ENCODE data around the gene GRHL3.

The GRHL3 gene

DNA sequence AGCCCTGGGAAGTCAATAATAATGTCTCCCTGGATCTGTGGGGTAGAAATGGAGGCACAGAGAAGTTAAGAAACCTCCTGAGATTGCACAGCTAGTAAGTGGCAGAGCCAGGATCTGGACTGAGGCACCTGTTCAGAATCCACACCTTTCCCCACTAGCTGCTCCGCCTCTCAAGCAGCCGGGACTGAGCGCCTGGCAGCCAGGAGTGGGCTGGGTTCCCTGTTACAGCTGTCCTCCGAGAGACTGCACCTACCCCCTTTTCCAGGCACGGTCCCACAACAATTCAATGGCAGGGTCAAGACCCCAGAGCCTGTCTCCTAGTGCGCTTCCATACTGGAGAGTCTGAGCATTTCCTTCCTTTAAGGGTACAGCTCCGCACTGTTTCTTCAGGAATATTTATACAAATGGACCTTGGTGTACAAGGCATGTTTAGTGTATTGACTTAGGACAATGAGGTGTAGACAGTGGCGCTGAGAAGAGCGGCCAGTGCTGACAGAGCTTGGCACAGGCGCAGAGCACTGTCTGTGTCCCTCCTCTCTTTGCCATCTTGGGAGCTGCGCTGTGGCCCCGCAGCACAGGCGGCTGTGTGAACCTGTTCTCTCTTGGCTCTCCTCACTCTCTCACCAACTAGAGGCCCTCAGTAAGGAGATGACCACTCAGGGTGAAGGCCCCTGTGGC lies 24.4 kb downstream of the GRHL3 start:
- DNase-seq (ENCODE audit: low spot score) (no peak), FAIRE-seq (no peak)

DNA sequence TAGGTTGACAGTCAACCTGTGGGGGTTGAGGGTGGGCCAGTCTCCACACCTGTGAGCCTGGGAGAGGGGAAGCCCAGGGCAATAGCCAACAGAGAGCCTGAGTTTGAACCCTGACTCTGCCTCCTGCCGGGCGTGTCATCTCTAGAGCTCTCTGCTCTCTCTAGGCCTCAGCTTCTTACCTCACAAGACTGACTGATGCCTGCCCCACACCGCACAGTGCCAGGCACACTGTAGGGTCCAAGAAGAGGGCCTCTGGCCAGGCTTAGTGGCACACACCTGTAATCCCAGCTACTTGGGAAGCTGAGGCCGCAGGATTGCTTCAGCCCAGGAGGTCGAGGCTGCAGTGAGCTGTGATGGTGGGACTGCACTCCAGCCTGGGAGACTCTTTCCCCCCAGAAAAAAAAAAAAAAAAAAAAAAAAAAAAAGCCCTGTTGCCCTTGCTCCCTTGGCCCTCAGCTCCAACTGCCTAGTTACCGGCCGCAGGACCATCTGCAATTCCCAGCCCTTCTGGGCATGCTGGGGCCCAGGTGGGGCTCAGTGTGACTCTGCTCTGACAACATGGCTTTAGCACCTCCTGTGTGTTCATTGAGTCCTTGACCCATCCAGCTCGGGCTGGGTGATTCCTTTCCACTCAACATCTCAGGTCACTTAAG lies 25.1 kb downstream of the GRHL3 start:
- FAIRE-seq, result no peak

DNA sequence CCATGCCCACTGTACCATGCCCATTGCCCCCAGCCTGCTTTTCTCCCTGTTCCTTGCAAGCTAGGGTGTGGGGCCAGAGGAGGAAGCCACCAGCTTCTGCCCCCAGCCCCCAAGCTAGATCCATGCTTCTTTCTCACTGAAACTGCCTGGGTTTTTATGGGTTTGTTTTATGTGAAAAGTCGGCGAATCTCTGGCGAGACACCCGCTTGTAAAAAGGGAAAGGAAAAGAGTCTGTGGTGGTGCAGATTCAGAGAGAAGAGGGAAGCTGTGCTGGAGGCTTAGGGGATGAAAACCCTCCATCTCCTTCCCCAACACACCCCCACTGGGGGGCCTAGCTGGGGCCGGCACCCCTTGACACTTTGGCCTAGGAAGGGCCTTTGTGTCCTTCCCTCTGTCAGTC lies 26.2 kb downstream of the GRHL3 start:
- no peak for DNase-seq (ENCODE audit: low spot score)
- no peak for FAIRE-seq

More for the DNA sequence above, 25.1 kb downstream of the GRHL3 start:
- no peak for DNase-seq (ENCODE audit: low spot score)

DNA sequence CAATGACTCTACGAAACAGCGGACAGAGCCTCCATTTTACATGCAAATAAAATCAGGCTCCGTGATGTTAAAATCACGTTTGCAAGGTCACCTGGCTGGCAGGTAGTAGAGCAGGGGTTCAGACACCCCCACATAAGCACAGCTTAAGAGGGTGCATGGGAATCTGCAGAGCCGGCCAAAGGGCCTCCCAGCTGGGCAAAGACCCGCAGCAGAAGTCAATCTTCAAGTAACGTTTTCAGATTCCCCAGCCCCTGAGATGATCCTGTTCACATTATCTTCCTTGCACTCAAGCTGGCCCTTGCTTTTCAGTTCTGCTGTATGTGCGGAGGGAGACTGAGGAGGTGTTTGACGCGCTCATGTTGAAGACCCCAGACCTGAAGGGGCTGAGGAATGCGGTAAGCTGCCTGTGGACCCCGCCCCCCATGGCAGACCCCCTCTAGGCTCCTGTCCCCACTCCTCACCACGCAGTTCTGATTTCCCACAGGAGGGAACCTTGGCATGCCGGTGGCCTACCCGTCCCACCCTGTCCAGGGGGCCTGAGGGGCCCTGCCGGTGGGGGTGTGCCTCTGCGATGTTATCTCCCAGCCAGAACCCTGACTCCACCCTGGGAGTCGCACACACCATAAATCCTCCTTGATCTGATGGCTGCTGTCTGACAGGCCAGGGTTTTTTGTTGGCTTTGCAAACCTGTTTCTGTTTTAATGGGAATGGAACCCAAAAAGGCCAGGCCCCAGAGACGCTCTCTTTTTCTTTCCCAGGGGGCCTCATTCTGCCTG lies 28.2 kb downstream of the GRHL3 start:
- FAIRE-seq (no peak), DNase-seq (ENCODE audit: low spot score) (no peak)

DNA sequence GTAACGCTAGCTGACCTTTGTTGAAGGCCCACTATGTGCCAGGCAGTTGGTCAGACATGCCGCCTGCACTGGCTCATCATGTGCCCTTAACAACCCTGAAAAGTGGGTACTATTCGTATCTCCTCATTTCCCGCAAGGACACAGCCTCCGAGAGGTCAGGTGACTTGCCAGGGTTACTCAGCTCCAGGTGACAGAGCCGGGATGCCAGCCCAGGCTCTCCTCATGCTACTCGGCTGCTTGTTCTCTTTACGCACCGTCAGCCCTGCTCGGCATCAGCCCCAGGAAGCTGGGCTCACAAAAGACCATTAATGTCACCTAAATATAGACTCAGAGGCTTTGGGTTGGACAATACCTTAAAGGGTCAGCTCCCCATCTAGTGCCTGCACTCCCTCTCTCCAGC lies 29.0 kb downstream of the GRHL3 start:
- DNase-seq (ENCODE audit: low spot score) (no peak), FAIRE-seq (no peak)

DNA sequence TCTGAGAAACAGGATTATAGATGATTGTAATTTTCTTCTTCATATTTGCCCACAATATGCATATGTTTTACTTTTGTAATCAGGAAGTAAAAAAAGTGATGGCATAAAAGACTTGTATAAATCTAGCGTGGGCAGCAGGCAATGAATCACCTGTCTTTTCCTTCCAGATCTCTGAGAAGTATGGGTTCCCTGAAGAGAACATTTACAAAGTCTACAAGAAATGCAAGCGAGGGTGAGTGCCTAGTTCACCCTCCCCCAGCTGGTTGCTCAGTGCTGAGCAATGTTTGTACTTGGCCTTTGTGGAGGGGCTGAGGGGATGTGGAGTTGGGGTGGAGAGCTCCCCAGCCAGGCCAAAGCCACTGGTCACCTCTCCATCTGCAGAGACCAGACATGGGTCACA lies 30.7 kb downstream of the GRHL3 start:
- FAIRE-seq, result peak; percentile 13
- no peak for DNase-seq (ENCODE audit: low spot score)

DNA sequence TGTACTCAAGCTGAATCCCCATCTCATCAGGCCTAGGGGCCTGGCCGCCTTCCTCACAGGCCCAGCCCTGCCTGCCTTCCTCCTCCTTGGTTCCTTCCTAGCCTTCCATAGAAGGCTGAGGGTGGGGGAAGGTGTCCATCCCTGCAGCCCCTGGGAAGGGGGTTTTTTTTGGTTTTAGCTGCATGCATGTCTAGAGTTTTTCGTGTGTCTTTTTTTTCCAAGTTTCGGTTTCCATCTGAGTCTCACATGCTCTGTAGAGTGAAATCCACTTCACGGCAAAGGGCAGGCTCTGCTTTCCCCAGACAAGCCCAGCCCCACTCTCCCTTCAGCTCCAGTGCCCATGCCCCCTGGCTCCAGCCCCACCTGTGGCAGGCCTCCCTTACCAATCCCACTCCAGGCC lies 32.1 kb downstream of the GRHL3 start:
- no peak for DNase-seq (ENCODE audit: low spot score)
- no peak for FAIRE-seq

DNA sequence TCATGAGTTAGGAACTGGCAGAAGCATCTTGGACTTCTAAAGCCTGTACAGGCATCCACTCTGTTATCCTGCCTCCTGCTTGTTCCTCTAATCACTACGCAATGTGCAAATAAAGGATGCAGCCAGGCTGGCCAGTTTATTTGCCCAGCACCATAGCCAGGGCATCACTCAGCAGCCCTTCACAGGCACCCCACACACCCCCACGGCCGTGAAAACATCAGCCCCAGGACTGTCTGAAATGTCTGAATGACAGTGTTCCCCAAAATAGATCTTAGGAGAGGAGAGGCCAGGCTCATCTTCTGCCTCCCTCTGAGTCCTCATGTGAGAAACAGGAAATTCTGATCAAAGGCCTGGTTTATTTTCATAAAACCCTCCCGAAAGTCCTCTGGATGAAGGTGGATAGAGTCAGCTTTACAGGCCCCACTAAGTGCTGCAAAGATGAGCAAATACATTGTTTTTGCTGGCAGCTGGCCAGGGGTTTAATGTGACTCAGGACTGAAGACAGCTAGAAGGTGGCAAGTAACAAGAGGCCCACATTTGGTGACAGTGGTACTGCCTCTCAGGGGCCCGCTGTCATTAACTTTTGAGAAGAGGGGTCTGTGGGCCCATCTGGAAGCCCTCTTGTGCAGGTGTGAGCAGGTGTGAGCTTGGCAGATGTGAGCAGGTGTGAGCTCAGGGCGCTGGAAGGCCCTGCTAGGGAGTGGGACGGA lies 32.9 kb downstream of the GRHL3 start:
- DNase-seq (ENCODE audit: low spot score) (peak; percentile 38), FAIRE-seq (no peak)

DNA sequence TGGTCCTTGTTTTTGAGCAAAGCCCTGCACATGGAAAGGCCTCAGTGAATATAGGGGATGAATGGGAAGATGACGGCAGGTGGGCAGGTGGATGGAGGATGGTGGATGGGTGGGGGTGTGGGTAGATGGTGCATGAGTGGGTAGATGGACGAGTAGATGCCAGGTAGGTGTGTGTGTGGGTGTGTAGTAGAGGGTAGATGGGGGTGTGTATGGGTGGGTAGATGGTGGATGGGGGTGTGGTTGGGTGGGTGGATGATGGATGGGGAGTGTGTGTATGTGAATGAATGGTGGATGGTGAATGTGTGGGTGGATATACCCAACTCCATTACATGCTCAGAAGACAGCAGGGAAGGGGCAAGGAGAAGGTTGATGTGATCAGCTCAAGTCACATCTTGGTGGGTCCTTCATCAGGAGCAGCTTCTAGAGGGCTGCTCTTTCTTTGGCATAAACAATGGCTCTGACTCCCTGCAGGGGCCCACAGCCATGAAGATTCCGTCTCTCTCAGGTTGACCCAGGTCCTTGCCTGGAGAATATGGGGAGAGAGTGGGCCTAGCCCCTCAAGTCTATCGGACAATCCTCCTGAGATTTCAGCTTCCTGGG lies 34.2 kb downstream of the GRHL3 start:
- FAIRE-seq (peak; percentile 52), DNase-seq (ENCODE audit: low spot score) (no peak)

DNA sequence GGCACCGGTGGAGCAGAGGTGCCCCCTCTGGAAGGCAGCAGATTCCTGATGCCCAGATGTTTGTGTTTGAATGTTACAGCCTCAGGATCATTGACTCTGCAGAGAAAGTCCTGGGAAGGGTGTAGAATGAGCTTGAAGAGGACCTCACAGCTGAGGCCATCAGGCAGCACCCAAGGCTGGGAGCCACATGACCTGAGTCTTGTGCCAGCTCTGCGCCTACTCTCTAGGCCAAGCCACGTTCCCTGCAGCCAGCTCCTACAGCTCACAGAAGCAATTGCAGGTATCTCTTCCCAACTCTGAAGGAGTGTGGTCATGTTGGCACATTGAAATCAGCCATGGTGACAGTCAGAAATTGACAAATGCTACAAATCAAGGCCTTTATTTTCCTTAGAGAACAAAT lies 36.3 kb downstream of the GRHL3 start:
- FAIRE-seq (no peak), DNase-seq (ENCODE audit: low spot score) (no peak)

DNA sequence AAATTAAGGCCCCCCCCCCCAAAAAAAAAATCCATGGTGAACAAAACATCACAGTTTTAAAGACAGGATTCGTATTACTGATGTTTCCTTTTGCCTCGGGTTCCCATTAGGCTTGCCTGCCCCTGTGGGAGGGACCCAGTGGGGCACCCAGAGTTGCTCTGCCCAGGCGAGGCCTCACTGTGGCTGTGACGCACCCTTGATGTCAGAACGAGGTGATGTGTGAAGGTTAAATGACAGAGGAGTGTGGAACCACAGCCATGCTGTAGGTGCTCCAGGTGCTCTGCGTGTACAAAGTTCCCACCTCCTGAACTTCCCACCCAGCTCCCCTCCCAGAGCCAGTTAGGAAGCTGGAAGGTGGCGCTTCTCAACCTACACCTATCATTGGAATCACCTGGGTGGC lies 37.9 kb downstream of the GRHL3 start:
- no peak for FAIRE-seq
- DNase-seq (ENCODE audit: low spot score), result no peak

DNA sequence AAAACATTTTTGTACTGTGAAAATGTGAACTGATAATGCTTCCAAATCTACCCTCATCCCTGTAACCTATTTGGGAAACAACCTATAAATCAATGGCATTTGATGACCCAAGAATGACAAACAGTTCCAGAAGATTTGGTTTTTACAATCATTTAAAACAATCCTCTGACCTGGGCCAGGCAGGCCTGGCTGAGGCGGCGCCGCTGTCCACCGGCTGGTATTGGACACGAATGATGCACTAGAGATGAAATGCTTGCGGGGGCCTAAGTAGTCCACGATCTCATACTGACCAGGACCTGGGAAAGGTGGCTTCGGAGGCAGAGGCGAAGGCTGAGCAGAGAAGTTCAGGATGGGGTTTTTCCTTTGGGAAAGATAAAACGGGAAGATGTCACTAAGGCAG lies 41.5 kb downstream of the GRHL3 start:
- DNase-seq (ENCODE audit: low spot score) (no peak), FAIRE-seq (no peak)

DNA sequence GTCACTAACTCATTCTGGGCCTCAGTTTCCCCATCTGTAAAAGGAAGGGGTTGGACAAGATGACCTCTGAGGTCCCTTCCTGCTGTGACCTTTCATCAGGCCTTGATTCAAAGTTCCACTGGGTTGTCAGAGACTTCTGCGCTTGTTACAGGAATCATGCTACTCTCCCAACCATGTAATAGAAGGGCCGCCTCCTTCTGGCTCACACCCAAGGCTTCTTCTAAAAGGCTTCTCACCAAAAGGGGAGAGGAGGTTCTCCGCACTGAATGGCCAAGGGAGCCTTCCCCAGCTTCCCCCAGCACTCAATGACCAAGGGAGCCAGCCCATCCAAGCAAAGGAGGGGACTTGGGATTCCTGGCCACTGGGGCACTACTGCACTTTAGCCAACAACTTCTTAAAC lies 42.7 kb downstream of the GRHL3 start:
- no peak for DNase-seq (ENCODE audit: low spot score)
- no peak for FAIRE-seq

DNA sequence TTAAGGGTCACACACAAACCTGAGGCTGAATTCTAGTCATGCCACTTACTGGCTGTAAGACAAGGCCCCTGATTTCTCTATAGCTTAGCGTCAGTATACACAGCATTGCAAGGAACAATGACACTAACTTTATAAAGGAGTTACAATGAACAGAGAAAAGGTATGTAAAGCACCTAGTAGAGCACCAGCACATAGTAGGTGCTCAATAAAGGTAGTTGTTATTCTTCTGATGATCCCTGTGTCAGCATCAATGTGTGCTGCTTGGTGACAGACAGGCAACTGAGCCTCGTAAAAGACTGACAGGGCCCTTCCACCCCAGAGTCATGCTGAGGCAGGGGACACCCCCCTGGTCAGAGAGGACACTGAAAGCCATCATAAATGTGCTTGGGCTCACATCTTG lies 43.2 kb downstream of the GRHL3 start:
- DNase-seq (ENCODE audit: low spot score) (no peak), FAIRE-seq (no peak)

DNA sequence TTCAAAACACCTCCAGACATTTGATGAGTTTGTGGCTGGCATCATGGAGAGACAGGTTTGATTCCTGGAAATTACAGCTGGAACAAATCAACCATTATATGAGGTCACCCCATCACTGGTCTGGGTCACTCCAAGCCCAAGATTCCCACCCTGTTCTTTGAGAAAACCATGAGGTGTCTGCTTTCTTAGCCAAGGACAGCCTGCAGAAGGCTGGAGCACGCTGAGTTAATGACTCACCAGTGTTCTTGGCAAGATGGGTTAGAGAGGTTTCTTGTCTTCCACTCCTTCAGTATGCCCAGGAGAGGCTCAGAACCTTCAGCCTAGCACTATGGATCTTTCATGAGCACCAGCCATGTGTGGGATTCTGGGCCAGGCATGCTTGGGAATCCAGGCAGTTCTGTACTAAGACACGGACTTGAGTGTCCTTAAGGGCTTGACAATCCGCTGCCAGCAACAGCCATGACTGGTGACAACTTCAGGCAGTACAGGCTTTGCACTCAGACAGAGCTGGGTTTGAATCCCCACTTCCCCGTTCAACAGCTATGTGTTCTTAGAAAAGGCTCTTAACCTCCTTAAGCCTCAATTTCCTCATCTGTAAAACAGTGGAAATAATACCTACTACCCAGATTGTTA lies 43.9 kb downstream of the GRHL3 start:
- DNase-seq (ENCODE audit: low spot score), result peak; percentile 40
- no peak for FAIRE-seq

DNA sequence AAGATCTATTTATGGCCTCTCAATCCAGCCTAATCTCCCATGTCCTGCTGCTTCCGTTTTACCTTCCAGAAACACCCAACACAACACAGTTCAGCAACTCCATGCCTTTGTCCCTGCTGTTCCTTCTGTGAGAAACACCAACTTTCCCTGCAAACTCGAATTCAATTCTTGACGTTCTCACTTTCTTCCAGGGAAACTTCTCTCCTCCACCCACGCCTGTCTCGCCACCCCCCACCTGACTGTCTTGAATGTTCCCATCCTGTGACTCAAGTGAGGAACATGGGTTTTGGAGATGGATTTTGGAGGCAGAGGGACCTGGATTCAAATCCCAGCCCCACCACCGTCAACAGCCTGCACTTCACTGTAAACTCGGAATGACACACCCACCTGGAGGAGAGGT lies 44.8 kb downstream of the GRHL3 start:
- FAIRE-seq, result no peak
- no peak for DNase-seq (ENCODE audit: low spot score)

DNA sequence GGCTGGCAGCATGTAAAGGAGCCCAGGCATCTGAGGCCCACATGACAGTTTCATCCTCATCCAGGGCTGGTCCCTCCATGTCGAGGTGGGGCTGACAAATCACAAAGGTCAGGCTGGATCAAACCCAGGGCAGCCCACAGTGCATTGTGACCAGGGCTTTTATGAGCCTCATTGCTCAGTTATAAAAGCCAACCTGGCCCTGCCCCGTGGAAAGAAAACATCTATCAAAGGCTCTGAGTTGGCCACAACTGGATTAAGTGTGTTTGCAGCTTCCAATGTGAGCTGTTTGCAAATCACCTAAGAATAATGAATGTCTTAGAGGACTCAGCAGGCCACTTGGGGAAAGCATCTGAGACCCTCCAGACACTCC lies 45.4 kb downstream of the GRHL3 start:
- FAIRE-seq, result no peak

DNA sequence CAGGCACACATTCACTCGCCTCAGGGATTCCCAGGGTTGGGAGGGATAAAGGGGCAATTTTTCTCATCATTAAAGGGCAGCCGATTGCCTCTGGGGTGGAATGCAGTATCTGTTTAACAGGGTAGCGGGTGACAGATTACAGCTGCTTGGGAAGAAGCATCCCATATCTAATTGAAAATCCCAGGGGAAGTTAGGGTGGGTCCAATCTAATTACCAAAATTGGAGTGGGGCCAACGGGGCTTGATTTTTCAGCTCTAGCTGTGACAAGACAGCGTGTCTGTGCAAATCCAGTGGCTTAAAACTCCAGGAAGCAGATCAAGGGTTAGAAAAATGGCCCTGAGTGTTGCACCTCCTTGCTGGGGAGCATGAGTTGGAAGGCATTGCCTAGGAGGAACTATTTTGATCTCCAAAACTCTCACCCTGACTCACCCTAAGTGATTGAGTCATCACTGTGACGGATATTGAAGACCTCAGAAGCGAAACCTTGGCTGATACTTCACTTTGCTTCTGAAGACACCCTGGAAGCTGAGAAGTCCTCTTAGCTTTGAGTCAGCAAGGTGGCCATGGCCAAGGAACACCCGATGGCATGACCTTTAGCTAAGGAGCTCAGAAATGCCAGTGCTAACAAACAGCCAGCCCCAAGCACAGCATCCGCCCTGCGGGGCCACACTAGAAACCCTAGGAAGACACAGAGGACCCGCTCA lies 46.0 kb downstream of the GRHL3 start:
- DNase-seq (ENCODE audit: low spot score) (peak; percentile 73), FAIRE-seq (no peak)

More for the DNA sequence above, 45.4 kb downstream of the GRHL3 start:
- no peak for DNase-seq (ENCODE audit: low spot score)

DNA sequence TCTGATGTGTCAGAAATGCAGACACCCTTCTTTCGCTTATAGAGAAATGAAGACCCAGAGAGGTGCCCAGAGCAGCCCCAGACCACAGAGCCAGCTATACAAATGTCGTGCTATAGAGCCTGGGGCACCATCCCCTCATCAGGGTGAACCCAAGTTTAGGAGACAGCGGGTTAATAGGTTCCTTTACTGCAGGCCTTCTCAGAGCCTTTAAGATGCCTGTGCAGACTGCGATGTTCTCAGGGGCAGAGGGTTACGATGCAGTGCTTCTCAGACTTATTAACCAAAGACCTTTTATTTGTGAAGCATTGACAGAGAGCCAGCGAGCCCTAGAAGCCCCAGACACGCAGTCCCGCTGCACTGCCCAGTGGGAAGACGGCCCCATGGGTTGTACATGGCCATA lies 47.5 kb downstream of the GRHL3 start:
- FAIRE-seq (no peak), DNase-seq (ENCODE audit: low spot score) (no peak)

DNA sequence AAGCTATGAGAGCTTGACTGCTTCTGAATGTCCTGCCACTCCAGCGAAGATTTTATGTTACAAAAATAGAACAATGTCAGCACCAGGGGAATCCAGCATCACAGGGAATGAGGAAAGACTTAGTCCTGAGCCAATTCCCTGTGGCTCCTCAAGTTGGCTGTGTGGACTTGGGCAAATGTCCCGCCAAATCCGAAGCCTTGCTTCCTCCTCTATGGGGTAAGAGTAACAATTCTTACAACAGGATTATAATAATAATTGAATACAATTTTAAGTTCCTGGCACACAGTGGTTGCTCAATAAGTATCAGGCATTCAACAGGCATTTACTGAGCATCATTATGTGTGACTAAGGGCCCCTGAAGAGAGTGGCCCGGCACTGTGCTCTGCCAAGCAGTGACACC lies 50.0 kb downstream of the GRHL3 start:
- DNase-seq (ENCODE audit: low spot score), result no peak
- FAIRE-seq, result no peak

DNA sequence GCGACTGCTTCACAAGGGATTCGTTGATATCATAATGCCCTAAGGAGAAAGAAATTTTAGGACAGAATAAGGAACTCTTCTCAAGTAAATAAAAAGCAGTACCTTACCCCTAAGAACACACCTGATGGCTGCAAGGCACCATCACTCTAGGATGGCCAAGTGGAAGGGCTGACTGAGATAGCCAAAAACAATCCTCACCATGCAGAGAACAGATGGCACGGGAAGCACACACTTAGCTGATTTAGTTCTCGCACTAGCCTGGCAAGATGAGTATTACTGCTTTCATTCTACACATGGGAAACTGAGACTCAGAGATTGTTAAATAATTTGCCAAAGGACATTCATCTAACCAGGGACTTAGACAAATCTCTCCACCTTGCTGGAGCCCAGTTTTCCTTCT lies 50.6 kb downstream of the GRHL3 start:
- DNase-seq (ENCODE audit: low spot score) (no peak), FAIRE-seq (no peak)
